ENCODE measurements around the gene RTEL1. TPM values are rescaled to one million over a fixed set of nuclear protein-coding genes. Genes with fewer than 3 reads are reported as not detected.

RTEL1 gene
- total and polyA plus RNA-seq, 9 of the 15 experiments (the other 6 are each of a cell fraction or from before 2014, with no cell fraction given) = 0.36 to 61.0 (median 17.9) TPM

GRCh38 chr20:63661959-63662812 lies 4.1 kb downstream of the RTEL1 start:
- H3K4me3 ChIP-seq = no peak overlapping the region
- H3K9me3 ChIP-seq (replicated peaks; ENCODE audit: control insufficient read depth, insufficient read depth, low read depth, low read length) = no peaks in the 10 kb centered on the region

More at GRCh38 chr20:63661959-63662812, 4.1 kb downstream of the RTEL1 start:
- no peaks in the 10 kb centered on the region for H3K27me3 ChIP-seq (ENCODE audit: control insufficient read depth in 2 of 2, insufficient read depth in 2 of 2, low read length in 2 of 2)
- H3K4me1 ChIP-seq (replicated peaks in 1 of 2; ENCODE audit: control insufficient read depth in 2 of 2, insufficient read depth in 2 of 2, low read length in 2 of 2) = peaks cover 10 to 47% of the 10 kb centered on the region in 2 experiments; a peak in 4 of 5 replicates
- no peak overlapping the region for H3K27ac ChIP-seq (ENCODE audit: extremely low read depth, low read depth, low read length)
- ChIA-PET CTCF (ENCODE audit: low intra/inter-chr PET ratio) (no interaction called here), POLR2A (interaction anchor here (0.6 to 1.7 kb wide), 4 partner anchors 10 to 133 kb away, joined by 3 read pairs; no protein-coding TSS in a partner anchor)
- H3K4me2 ChIP-seq (ENCODE audit: insufficient read depth, low read length) = no peak overlapping the region
- TF ChIP-seq TCF3 (CRISPR knock-in tag; IDR thresholded peaks at IDR 0.05) (no peak), POLR2G (IDR thresholded peaks at IDR 0.05; ENCODE audit: low read depth, low read length) (0 out of 2 replicates have a peak, but pooled peaks have one; percentile 29), POLR2A (conservative IDR thresholded peaks at IDR 0.05) (no peak), EP400 (IDR thresholded peaks at IDR 0.05) (no peak), PML (IDR thresholded peaks at IDR 0.05; ENCODE audit: low read length) (no peak), ZNF143 (CRISPR knock-in tag; IDR thresholded peaks at IDR 0.05) (no peak), NFXL1 (CRISPR knock-in tag; IDR thresholded peaks at IDR 0.05) (no peak), RBFOX2 (IDR thresholded peaks at IDR 0.05; ENCODE audit: low read depth, low read length) (0 out of 2 replicates have a peak, but pooled peaks have one; percentile 1), MYBL2 (IDR thresholded peaks at IDR 0.05; ENCODE audit: low read depth) (no peak), MYBL2 (CRISPR knock-in tag; IDR thresholded peaks at IDR 0.05; ENCODE audit: borderline replicate concordance) (no peak), ZNF274 (IDR thresholded peaks at IDR 0.05; ENCODE audit: borderline replicate concordance, low read depth, low read length) (no peak)
- TF ChIP-seq, protein P1, sequence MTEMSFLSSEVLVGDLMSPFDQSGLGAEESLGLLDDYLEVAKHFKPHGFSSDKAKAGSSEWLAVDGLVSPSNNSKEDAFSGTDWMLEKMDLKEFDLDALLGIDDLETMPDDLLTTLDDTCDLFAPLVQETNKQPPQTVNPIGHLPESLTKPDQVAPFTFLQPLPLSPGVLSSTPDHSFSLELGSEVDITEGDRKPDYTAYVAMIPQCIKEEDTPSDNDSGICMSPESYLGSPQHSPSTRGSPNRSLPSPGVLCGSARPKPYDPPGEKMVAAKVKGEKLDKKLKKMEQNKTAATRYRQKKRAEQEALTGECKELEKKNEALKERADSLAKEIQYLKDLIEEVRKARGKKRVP (CRISPR knock-in tag; IDR thresholded peaks at IDR 0.05) = no peak
- H3K9me1 ChIP-seq (ENCODE audit: control insufficient read depth, insufficient read depth, low read length) = peaks cover 3% of the 10 kb centered on the region
- H4K20me1 ChIP-seq (replicated peaks; ENCODE audit: control insufficient read depth, insufficient read depth, low read length) = no peaks in the 10 kb centered on the region
- intact Hi-C loops (cut with micrococcal nuclease) = no loop called here
- WGBS (ENCODE audit: insufficient coverage, low coverage, missing lambda C conversion rate) = 90% methylated on average over 23 of the region's 33 CpGs
- peaks cover 71% of the 10 kb centered on the region; the same call in 2 of the 3 replicates for H3K36me3 ChIP-seq (ENCODE audit: control insufficient read depth, insufficient read depth, low read length)
- H2AFZ ChIP-seq (ENCODE audit: low read depth, low read length) = no peak overlapping the region
- in situ Hi-C loops (cut with MboI) = no loop called here
- peaks cover 22% of the 10 kb centered on the region for H3K79me2 ChIP-seq (ENCODE audit: control insufficient read depth, insufficient read depth, low read length)
- no TSS peak for BruUV-seq (replicated peaks)
- ATAC-seq (no peak), FAIRE-seq (no peak), DNase-seq (ENCODE audit: extremely low read depth in 1 of 4, low spot score in 3 of 4) (no peak)
- peak overlapping the region in 1 of 2 experiments; percentile 47; a peak in 1 of 4 replicates for H3K9ac ChIP-seq (ENCODE audit: insufficient read depth in 1 of 2, low read depth in 2 of 2, low read length in 2 of 2)
